Colonic mucosa (tissue), 4 donors: Measurements from ENCODE around the gene GAPDHS. TPM values are rescaled to one million over a fixed set of nuclear protein-coding genes. Genes with fewer than 3 reads are reported as not detected.

Experiments used
- DNase-seq: peaks from one replicate; pipeline ENCODE4 v3.0.0-alpha.2; 2020
- H3K27ac ChIP-seq: fragments of 200-600 bp; one replicate; pipeline ENCODE4 v1.8.0; 2021
- H3K27me3 ChIP-seq: fragments of 200-600 bp; one replicate; pipeline ENCODE4 v1.8.0; 2021
- H3K36me3 ChIP-seq: fragments of 200-600 bp; one replicate; pipeline ENCODE4 v1.8.0; 2021
- H3K4me1 ChIP-seq: fragments of 200-600 bp; one replicate; pipeline ENCODE4 v1.8.0; 2021; ENCODE audit warnings: mild to moderate bottlenecking
- H3K4me3 ChIP-seq: fragments of 200-600 bp; one replicate; pipeline ENCODE4 v1.8.0; 2021
- H3K9ac ChIP-seq, 2 donors: one replicate each; pipeline ENCODE4 v1.7.0; 2013; ENCODE audit warnings: control low read depth in 2 of 2, low read depth in 2 of 2, low read length in 2 of 2
- H3K9me3 ChIP-seq: fragments of 200-600 bp; one replicate; pipeline ENCODE4 v1.8.0; 2021
- intact Hi-C: fragments of 100-400 bp; cut with DNase I; formaldehyde crosslinking; loops from one replicate; pipeline ENCODE4 v1.14.1; 2022
- total RNA-seq, 2 donors: library from RNA; stranded (reverse); fragmentation: NEBNext Ultra II Directional in 1 of 2; extraction: Animal tissue kit (Norgen Biotek cat#: 25700) in 1 of 2; gene quantifications; one replicate each; pipeline ENCODE4 v1.2.1, GENCODE V29; 2021
- TF ChIP-seq, protein P1 (sequence below): fragments of 200-600 bp; IDR thresholded peaks from one replicate; pipeline ENCODE4 v1.8.0; 2022; ENCODE audit warnings: antibody characterized with exemption, mild to moderate bottlenecking
- donor health status: healthy.
- donor health status: DM: no; HTN: no; CAD: no.
- donor health status: DM: no; HTN: no; CAD: no.

The GAPDHS gene
- total RNA-seq, 2 donors from 2014 or later = not detected

DNA sequence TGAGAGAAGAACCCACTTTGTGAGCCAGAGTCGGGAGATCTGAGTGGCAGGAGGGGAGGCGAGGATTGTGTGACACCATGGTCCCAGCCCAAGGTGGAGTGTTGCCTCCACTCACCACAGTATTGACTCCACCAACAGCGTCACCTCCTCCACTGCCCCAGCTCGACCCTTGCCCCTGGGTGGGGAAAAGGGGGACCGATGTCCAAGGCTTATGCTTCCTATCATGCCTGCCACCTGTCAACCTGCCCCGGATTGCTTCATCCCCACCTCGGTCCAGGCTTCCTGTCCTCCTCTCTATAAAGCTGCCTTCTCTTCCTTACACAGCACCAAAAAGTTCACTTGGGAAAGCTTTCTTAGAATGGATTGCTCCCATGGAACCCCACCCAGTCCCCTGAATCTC is 27.2 kb upstream of the GAPDHS start:
- no peak overlapping the region for H3K9ac ChIP-seq
- intact Hi-C loops = no loop called here
- no peak overlapping the region for H3K4me3 ChIP-seq
- DNase-seq = no peak
- no peaks in the 10 kb centered on the region for H3K27me3 ChIP-seq
- H3K36me3 ChIP-seq = no peaks in the 10 kb centered on the region
- H3K27ac ChIP-seq = no peak overlapping the region
- TF ChIP-seq, protein P1, sequence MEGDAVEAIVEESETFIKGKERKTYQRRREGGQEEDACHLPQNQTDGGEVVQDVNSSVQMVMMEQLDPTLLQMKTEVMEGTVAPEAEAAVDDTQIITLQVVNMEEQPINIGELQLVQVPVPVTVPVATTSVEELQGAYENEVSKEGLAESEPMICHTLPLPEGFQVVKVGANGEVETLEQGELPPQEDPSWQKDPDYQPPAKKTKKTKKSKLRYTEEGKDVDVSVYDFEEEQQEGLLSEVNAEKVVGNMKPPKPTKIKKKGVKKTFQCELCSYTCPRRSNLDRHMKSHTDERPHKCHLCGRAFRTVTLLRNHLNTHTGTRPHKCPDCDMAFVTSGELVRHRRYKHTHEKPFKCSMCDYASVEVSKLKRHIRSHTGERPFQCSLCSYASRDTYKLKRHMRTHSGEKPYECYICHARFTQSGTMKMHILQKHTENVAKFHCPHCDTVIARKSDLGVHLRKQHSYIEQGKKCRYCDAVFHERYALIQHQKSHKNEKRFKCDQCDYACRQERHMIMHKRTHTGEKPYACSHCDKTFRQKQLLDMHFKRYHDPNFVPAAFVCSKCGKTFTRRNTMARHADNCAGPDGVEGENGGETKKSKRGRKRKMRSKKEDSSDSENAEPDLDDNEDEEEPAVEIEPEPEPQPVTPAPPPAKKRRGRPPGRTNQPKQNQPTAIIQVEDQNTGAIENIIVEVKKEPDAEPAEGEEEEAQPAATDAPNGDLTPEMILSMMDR = no peak
- H3K9me3 ChIP-seq = no peaks in the 10 kb centered on the region
- H3K4me1 ChIP-seq = no peaks in the 10 kb centered on the region

DNA sequence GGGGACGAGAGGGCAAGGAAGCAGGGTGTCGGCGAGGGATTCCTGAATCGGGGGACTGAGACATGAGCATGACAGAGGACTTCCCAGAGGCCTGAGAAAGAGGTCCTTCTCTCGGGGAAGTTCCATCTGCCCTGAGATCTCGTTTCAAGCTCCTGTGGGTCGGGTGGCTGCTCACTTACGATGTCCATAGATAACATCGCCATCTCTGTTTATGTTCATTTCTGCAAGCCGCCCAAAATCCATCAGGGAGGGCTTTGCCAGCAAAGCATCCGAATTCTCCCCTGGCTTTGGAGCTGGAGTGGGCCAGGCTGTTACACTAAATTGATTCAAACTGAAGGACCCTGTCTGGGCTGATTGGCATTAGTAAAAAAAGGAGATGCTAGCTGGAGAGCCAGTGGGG is 25.7 kb upstream of the GAPDHS start:
- no peak for DNase-seq
- Histone ChIP-seq H3K4me1 (no peaks in the 10 kb centered on the region), H3K36me3 (no peaks in the 10 kb centered on the region), H3K9me3 (no peaks in the 10 kb centered on the region), H3K27ac (no peak overlapping the region), H3K27me3 (no peaks in the 10 kb centered on the region), H3K9ac (no peak overlapping the region), H3K4me3 (no peak overlapping the region)
- TF ChIP-seq, protein P1 = no peak
- intact Hi-C loops = no loop called here

DNA sequence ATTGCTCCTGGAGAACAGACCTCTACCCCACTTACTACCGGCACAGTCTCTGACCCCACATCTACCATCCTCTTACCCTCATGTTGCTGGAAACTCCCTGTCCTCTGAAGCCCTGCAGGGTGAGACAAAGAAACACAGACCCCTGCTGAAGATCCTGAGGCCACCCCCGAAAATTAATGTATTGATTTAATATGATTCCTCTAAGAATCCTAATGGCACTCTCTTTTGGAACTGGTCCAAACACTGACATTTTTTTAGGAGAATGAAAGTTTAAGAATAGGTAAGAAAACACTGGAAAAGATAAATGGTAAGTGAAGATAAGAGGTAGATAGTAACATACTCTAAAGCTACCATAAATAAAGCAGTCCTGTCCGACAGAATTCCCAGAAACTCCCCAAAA is 25.1 kb upstream of the GAPDHS start:
- no peaks in the 10 kb centered on the region for H3K27me3 ChIP-seq
- H3K4me1 ChIP-seq = no peaks in the 10 kb centered on the region
- H3K4me3 ChIP-seq = no peak overlapping the region
- no peak for DNase-seq
- intact Hi-C loops = no loop called here
- H3K9me3 ChIP-seq = no peaks in the 10 kb centered on the region
- H3K27ac ChIP-seq = no peak overlapping the region
- H3K36me3 ChIP-seq = no peaks in the 10 kb centered on the region
- no peak overlapping the region for H3K9ac ChIP-seq
- TF ChIP-seq, protein P1 = no peak

DNA sequence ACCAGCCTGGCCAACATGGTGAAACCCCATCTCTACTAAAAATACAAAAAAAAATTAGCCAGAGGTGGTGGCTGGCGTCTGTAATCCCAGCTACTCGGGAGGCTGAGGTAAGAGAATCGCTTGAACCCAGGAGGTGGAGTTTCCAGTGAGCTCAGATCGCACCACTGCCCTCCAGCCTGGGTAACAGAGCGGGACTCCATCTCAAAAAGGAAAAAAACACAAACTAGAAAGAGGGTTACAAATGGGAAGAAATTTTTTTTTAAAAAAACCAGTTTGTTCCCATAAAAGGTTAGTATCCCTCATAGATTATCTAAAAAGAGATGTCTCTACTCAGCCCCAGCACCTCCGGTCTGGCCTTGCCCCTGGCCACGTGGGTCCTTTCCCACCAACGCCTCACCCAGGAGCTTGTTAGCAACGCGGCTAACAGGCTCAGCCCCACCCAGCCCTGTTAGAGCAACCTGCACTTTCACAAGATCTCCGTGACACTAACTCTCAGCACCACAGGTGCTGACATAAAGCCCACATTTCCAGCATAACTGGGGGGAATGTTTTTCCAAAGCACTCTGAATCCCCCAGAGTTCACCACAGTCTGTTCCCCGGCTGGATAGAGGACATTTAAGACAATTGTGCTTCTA is 24.1 kb upstream of the GAPDHS start:
- H3K27ac ChIP-seq = no peak overlapping the region
- peak overlapping the region; percentile 43 for H3K4me3 ChIP-seq
- TF ChIP-seq, protein P1 = no peak
- intact Hi-C loops = no loop called here
- no peaks in the 10 kb centered on the region for H3K9me3 ChIP-seq
- peak overlapping the region in 1 of 2 donors; percentile 63 for H3K9ac ChIP-seq
- H3K36me3 ChIP-seq = no peaks in the 10 kb centered on the region
- no peaks in the 10 kb centered on the region for H3K27me3 ChIP-seq
- no peaks in the 10 kb centered on the region for H3K4me1 ChIP-seq
- peak; percentile 67 for DNase-seq

DNA sequence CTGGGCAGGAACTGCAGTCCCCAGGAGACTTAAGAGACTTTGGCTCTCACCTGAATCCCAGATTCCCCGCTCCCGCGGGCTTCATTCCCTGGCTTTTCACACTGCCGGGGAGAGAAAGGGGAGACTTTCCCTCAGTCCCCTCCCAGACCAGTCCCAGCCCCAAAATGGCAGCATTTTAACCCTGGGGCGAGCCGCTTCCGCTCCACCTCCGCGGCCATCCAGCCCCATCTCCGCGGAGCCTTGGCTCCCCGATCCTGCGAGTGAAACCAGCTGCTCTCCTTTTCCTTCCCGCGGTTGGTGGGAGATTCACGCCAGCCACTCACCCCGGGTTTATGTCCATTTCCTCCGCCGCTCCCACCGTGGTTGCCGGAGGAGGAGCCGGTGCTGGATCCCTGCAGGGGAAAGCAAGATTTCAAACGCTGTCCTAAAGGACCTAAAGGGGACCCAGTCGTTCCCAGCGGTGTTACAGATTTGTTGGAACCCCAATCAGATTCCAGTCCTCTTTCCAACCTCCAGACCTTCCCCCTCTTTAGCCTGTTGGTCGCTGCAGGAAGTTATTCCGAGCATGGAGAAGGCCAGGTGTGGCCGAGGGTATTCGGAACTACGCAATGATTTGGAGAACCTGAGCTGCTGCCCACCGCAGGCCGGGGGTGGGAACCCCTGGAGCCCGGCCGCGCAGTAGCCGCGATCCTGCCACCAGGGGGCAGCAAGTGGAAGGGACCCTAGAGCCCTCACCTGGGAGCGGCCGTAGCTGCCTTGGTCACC is 23.2 kb upstream of the GAPDHS start:
- Histone ChIP-seq H3K4me1 (no peaks in the 10 kb centered on the region), H3K27me3 (no peaks in the 10 kb centered on the region), H3K36me3 (no peaks in the 10 kb centered on the region), H3K4me3 (peak overlapping the region; percentile 43), H3K27ac (peak overlapping the region; percentile 33), H3K9me3 (no peaks in the 10 kb centered on the region), H3K9ac (peak overlapping the region; percentile 3 to 63)
- peak; percentile 84 for DNase-seq
- intact Hi-C loops = loop anchor here (2.0 kb wide), 1 partner anchor 79 kb away; no protein-coding TSS in a partner anchor
- TF ChIP-seq, protein P1 = peak; percentile 93
